ENCODE measurements around the gene DUOXA1.

DUOXA1 gene

GRCh38 chr15:45129651-45130129 is at the start of gene DUOXA1, which contains the start of gene DUOX1:
Gene DUOXA1, minus strand, starts transcription at chr15:45129879. Its CDS starts 6,865 bp downstream, at chr15:45123014.
Gene DUOX1, plus strand, starts transcription at chr15:45129994. Its CDS starts 1,973 bp downstream, at chr15:45131967.
- peak; percentile 40 for DNase-seq

DNA sequence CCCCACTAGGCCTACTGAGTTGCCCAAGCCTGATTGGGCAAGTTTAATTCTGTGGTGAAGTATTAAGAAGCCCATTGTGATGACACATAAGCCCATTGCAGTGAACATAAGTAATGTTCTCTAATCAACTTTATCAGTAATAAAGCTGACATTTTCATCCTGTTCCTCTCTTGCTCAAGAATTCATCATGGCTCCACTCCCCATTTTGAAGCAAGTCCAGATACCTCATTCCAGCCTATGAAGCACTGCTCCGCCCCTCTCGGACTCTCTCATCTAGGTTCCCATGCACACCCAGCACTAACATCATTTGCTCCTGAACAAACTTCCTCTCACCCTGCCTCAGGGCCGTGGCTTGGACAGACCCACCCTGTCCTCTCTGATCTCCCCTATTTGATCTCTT is 47.6 kb upstream of the DUOXA1 start:
- DNase-seq: no peak

DNA sequence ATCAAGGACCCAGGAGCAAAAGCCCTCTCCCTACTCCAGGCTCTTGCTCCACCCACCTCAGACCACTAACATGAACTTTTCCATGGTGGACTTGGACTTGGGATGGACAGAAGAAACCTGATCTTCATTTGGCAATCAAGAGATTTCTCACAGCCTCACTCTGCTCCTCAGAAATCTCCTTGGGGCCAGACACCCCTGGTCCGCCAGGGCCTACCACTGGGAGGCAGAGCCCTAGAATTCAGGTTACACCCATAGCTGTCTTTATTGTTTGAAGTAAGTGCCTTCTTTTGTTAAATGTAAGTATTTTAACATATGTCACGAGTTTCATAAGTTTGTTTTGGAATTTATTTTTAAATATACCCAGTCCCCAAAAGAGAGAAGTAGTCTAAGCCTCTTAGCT is 44.9 kb upstream of the DUOXA1 start:
- no peak for DNase-seq

DNA sequence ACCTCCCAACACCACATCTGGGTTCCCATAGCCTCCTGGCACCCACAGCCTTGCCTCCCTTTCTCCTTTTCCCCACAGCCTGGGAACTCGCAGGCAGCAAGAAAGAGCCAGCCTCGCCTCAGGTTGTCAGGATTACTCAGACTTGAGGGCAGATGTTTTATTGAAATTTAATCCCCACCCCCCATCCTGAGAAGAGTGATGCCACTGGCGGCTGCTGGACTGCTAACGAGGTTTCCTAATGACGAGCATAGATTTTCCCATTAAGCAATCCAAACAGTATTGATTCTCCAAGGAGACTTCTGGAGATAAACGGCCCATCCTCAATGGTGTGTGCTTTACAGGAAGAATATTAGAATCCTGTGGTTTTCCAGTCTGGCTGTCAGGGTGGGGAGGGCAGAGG is 44.4 kb upstream of the DUOXA1 start:
- DNase-seq: no peak

- no peak for DNase-seq
These were observed 42.2 kb upstream of the DUOXA1 start for GRCh38 chr15:45171912-45172311.

- DNase-seq: no peak
These were observed 40.2 kb upstream of the DUOXA1 start for GRCh38 chr15:45169608-45170480.

DNA sequence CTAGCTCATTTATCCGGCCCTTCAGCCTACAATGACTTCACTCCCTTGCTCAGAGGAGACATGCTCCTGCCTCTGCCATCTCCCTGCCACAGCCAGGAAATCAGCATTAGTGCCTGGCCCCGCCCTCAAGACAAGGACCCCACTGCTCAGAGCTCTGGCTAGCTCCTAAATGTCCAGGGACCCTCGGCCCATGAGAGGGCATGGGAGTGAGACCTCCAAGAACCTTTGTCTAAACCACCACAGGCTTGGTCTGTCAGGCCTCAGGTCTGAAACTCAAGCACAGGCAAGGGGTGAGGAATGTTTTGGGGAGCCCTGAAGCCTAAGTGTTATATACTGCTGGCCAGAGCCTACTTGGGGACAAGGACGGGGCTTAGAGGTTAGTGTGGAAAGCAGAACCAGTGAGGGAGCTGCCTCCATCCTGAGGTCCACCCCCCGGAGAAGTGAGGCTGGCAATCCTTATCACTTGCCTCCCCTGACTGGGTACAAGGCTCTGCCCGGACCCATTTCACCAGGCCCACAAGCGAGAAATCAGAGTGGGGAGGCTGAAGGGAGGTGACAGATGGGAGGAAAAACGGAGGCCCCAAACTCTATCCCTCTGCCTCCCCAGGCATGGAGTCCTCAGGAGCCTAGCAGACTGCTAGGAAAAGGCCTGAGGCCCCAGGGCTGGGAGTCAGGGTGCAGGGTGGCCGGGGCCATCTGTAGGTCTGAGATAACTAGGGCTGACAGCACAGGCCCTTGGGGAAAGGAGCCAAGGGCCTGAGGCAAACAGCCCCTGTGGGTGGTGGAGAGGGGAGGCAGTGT is 39.3 kb upstream of the DUOXA1 start:
- DNase-seq: no peak

DNA sequence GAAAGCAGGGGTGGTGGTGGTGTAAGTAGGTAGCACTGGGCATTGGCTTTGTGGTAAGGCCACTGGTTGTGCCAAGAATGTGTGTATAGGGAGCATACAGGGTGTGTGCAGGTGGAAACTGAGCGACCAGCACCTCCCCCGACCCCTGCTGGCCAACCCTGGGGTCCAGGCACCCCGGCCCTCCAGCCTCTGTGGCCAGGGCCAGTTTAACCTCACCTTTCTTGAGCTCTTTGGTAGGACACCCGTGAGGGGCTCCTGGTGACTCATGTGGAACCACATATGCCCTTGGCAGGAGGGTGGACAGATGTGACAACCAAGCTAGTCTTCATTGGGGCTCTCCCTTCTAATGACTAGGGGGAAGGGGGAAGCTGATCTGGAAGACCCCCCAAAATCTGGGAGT is 38.6 kb upstream of the DUOXA1 start:
- no peak for DNase-seq

DNA sequence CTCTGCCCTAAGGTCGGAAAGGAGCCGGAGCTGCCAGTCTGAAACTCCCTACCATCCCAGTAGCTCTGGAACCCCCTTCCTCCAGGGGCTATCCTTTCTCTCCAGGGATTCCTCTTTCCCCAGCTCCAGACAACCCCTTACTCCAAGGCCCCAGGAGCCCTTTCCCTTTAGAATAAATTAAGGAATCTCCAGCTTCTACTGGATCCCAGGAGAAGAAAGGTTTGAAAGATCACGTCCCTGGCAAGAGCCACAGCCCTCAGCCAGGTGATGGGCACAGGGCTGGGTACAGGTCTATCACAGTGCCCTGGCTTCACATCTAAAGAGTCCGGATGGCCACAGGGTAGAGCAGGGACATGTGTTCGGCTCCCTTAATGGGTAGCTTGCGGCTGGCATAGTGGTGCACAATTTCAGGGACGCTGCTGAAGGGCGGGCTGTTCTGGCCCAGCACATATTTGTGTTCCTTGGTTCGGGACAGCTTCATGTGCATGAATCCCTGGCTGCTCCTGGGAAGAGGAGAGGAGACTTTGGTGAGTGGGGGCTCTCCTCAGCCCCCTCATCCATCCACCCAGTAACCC is 38.0 kb upstream of the DUOXA1 start:
- no peak for DNase-seq

DNA sequence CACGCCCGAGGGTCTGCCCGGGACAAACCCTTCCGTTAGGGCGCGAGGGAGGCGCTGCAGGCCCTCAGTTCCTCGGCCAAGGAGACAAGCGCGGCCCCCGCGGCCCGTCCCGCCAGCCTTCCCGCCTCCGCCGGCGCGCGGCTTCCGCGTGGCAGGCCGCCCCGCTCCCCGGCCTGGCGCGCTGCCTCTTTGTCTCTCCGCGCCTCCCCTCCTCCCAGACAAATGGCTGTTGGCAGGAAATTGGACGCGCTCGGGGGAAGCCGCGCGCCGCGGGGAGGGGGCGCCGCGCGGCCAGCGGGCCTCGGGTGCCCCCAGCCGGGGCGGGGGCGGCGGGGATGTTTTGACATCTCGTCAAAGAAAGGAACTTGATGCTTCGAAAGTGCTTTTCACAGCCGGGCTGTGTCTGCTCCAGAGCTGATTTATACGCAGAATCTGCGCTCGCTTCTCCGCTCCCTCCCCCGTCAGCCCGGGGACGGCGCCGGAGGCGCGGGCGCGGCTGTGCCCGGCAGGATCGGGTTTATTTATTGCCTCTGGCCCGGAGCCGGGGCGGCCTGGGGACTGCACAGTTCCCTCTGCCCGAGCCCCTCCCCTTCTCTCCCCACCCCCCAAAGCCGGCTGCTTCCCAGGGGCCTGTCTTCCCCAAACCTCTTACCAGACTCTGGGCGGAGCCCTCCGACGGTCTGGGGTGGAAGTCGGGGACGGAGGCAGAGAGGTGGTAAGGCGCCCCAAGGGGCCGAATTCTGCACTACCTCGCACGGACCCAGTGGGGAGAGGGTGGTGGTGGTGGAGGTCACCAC is 37.4 kb upstream of the DUOXA1 start:
- DNase-seq: peak; percentile 85

DNA sequence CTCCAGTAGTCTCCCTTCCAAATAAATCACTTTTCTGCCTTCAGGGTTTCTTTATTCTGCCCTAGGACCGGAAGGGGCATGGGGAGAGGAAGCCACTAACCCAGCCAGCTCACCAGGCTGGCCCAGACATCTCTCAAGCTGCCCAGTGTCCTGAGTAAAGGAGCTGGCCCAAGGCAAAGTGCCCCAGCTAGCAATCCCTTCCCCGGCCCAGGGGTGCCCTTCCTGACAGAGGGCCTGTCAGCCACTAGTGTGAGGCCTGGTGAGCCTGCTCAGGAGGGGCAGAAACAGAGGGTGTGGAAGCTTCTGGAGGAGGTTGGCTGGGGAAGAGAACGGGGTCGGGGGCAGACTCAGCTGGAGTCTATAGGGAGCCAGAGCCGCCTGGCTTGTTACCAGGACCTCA is 35.9 kb upstream of the DUOXA1 start:
- DNase-seq: no peak

DNA sequence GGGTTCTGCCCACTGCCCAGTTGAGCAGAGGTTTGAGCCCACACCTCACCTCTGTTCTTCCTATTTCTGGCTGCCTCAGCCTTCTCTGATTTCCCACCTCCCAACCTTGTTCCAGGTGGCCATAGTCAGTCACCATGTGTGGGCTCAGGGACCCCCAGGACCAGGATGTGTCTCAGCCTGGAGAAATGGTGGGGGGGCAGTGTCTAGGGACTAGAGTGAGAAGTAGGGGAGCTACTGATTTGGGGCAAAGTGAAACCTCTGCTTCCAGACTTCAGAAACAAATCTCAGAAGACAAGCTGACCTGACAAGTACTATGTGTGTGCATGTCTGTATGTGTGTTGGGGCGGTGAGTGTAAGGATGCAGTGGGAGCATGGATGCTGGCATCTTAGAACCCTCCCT is 35.2 kb upstream of the DUOXA1 start:
- DNase-seq: no peak

GRCh38 chr15:45163508-45163856 is 33.8 kb upstream of the DUOXA1 start:
- no peak for DNase-seq

DNA sequence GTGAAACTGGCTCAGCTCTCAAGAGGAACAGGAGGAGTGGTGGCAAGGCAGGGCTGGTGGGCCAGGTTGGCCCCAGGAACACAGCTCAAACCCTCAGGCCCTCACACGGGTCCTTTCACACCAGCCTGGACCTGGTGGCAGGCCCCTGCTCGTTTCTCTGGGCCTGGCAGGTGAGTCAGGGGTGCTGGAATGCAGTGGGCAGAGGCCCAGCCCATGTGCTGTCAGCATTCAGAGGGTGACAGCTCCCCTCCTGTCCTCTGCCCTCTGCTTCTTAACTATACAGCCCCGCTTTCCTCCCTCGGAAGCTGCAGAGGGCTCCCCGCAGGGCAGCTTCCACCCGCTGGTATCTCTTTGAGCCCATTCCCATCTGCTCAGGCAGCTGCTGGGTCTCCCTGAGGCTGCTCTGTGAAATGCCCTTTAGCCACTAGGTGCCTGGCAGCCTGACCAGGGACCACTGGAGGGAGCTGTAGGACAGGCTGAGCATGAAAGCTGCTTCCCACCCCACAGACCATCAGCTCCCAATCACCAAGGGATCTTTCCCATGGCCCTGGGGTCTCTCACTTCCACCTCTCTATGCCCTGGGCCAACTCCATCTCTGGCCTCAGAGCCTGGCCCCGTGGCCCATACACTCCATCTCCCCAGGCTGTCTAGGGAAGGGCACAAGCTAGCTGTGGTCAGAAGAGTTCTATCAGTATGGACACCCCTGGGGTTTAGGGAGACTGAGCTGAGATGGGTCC is 33.3 kb upstream of the DUOXA1 start:
- peak; percentile 84 for DNase-seq

DNA sequence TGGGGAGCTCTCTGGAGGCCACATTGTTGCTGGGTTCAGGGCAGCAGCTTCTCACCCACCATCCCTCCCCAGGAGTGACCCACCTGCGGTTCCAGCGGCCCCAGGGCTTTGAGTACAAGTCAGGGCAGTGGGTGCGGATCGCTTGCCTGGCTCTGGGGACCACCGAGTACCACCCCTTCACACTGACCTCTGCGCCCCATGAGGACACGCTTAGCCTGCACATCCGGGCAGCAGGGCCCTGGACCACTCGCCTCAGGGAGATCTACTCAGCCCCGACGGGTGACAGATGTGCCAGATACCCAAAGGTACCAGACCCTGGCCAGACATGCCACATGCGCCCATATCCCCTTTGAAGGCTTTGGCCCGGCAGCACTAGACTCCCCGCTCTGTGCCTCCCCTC is 32.0 kb upstream of the DUOXA1 start:
- DNase-seq: no peak

DNA sequence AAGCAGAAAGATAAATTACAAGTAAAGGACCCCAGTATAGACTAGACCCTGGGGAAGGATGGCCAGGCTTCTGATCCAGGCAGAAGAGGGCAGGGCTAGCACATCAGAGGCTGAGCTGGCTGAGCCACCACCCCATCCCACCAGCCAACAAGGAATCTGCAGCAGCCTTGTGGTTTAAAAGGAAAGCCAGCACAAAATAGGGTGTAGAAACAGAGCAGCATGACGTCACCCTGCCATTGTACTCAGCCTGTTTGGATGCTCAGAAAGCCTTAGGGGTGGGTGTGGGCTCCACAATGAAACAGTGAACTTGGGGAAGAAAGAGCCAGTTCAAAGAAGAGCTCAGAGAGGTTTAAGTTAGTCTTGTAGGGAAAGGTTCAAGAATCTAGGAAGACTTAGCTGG is 28.3 kb upstream of the DUOXA1 start:
- DNase-seq: no peak

- no peak for DNase-seq
These were observed 27.2 kb upstream of the DUOXA1 start for GRCh38 chr15:45156744-45157455.

DNA sequence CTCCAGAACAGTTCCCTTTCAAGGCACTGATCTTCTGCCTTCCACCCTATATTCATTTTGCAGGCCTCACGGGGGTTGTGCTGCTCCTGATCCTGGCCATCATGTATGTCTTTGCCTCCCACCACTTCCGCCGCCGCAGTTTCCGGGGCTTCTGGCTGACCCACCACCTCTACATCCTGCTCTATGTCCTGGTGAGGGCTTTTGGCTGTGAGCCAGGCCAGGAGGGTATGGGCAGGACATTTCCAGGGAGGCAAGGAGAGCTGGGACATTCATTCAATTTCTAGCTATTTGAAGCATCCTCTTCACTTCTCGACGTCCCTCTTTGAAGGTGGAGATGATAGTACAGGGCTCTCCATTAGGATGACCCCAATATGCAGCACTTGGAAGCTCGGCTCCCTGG is 26.1 kb upstream of the DUOXA1 start:
- no peak for DNase-seq

- no peak for DNase-seq
These were observed 22.5 kb upstream of the DUOXA1 start for GRCh38 chr15:45151998-45152828.

DNA sequence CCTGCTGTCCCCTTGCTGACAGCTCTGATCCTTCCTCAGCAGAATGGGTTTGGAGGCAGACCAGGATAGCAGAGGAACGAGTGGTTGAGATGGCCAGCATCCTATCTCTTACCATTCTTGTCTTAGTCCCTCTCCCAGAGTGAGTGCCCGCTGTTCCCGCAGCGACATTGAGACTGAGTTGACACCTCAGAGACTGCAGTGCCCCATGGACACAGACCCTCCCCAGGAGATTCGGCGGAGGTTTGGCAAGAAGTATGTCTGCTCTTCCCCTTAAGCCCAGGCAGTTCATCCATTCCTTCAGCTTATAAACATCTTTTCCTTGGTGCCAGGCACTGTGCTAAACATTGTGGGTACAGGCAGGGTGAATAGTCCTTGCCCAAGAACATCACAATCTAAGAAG is 21.3 kb upstream of the DUOXA1 start:
- DNase-seq: no peak

Data from DMS53 (cell line).